ENCODE data around the gene NLN.
"Not testable (repeated sequence)": the region's sequence is repeated elsewhere in the genome, so short reads cannot be mapped to it uniquely, and the experiment has no call there.

The NLN gene

DNA sequence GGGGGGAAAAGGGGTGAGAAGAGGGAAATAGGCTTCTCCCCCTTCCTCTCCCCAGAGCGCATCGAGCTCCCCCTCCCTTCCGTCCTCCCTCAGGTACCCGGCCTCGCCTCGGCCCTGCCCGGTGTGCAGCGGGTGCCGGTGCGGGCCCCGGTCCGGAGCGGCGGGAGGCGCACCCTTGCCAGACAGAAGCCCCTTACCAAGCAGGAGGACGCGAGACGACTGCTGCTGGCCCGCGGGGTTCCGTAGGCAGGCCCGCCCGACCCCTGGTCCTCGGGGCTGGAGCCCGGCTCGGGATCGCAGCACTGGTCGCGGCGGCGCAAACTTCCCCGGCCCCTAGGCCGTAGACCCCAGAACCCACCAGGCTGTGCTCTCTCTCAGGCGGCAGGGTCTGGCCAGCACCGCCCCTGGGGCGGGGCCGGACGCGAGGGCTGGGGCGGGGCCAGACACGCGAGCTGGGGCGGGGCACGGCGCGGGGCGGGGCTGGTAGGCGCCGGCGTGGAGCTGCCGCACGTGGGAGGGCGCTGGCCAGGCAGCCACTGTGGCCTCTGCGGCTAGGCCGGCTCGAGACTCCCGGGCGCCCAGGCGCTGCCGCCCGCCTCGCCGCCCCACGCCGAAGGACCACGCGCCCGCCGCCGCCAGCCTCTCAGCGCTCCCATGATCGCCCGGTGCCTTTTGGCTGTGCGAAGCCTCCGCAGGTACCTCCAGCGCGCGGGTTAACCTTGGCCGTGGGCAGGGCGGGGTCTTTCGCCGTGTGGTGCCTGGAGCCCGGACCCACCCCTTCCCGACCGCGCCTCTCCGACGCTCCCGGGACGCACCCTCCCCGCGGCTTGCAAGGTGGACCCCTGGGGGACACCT lies at the start of gene NLN, which contains the start of gene SGTB:
Gene NLN, plus strand, starts transcription at position 486 of the 855 bp plus-strand sequence. Its CDS starts 169 bp downstream, at position 655.
Gene SGTB, minus strand, starts transcription at position 390 of the 855 bp plus-strand sequence. CDS start 1,302 bp downstream, outside the sequence.
- peak; percentile 26 for DNase-seq

GRCh38 chr5:65672796-65673195 lies 49.2 kb upstream of the NLN start:
- no peak for DNase-seq

GRCh38 chr5:65674749-65675148 lies 47.3 kb upstream of the NLN start:
- DNase-seq = no peak

DNA sequence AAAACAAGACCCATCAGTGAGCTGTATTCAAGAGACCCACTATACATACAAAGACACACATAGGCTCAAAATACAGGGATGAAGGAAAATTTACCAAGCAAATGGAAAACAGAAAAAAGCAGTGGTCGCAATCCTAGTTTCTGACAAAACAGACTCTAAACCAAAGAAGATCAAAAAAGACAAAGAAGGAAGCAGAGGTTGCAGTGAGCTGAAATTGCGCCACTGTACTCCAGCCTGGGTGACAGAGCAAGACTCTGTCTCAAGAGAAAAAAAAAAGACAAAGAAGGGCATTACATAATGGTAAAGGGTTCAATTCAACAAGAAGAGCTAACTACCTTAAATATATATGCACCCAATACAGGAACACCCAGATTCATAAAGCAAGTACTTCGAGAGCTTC lies 45.9 kb upstream of the NLN start:
- DNase-seq = peak; percentile 12

DNA sequence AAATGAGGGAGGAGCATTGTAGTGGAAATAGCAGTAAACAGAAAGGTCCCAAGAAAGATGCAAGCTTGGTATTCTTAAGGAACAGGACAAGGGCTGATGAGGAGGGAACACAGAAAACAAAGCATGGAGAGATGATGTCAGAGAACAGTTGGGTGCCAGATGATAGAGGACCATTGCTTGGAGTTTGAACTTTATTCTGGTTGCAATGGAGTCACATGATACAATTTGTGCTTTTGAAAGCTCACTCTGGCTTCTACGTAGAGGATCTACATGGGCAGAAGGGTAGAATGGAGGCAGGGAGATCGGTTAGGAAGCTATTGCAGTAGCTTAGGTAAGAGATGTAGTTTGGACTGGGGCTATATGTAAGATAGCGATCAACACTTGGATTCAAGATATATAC lies 39.9 kb upstream of the NLN start:
- DNase-seq = no peak

DNA sequence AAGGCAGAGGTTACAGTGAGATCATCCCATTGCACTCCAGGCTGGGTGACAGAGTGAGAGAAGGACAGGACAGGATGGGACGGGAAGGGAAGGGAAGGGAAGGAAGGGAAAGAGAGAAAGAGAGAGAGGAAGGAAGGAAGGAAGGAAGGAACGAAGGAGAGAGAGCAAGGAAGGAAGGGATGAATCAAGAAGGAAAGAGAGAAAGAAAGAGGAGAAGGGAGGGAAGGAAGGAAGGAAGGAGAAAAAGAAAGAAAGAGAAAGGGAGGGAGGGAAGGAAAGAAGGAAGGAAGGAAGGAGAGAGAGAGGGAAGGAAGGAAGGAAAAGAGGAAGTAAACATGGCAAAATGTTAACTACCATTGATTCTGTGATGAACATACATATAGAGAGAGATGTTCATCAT lies 28.9 kb upstream of the NLN start:
- DNase-seq = no peak

GRCh38 chr5:65695162-65695755 lies 26.7 kb upstream of the NLN start:
- no peak for DNase-seq

DNA sequence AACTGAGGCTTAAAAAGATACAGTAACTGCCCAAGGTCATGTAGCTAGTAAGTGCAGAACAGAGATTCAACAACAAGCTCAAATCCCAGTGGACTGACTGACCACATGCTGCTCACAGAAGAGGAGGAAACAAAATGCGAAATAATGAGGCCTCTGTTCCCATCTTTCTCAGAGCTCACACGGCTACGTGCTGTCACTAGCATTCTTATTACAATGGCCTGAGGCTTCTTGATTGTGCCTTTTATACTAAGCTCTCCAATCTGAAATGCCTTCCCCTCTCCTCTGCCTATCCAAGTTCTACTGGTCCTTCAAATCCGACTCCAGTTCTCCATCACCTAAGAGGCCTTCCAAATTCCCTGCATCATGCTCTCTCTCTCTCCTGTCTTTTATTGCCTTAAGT lies 26.1 kb upstream of the NLN start:
- no peak for DNase-seq

DNA sequence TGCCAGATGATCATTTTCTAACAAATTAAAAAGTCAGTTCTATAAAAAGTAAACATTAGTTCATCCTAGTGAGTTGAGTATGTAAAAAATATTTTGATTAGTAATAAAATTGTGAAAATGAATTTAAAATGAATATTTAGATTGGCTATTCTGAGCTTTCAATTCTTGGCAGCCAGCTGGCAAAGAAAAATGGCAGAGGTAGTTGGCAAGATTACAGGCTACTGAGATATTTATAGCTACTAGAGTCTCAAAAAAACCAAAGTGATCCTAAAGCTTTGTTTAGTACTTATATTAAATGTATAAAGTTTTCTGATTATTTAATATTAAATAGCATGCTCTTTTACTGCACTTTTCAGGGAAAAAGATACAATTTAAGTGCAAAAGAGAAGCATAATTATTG lies 25.1 kb upstream of the NLN start:
- no peak for DNase-seq

- DNase-seq = no peak
These were observed 22.7 kb upstream of the NLN start for GRCh38 chr5:65699338-65699737.

DNA sequence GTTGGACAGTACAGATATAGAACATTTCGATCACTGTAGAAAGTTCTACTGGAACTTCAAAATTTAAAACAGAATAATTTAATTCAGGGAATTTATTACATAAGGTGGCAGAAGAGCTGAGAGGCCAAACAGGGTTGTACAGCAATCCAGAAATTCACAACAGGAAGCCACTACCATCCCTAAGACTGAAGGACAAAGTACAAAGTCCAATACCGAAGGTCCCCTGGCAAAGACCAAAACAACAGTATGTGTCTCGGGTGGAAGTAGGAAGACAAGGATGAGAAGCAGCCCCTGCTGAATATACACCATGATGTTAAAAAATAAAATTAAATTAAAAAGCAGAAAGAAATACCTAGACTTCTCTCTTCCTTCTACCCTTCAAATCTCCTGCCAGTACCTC lies 20.0 kb upstream of the NLN start:
- no peak for DNase-seq

- no peak for DNase-seq
These were observed 17.3 kb upstream of the NLN start for GRCh38 chr5:65704621-65705239.

DNA sequence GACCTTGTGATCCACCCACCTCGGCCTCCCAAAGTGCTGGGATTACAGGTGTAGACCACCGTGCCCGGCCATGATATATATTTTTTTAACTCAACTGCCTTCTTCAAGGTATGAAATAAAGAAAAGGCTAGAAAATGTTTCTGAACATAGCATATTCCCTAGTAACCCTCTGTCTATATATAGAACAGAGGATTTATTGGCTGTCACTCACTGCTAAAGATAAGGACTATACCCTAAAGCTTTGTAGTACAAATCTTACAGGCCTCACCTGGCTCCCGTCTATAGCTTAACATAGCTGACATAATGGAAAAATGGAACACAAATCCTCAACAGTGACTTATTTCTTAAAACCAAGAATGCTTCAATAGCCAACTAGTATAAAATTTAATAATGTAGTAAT lies 14.3 kb upstream of the NLN start:
- DNase-seq = no peak

DNA sequence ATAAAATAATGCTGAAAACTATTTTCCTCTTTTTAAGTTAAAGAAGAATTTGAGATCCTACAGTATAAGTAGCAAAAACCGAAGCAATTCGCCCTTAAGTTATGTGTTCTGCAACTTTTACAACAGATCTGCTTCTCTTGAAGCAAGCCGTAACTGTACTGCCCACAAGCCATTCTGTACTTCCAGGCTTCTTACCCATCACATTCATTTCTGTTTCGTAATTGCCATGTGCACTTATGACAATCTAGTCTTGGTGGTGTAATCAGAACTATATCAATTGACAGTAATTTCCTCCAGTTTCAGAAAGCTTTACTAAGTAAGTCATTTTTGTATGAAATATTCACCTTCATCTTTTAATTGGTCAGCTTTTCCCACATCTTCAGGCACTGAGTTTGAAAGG lies 13.9 kb upstream of the NLN start:
- no peak for DNase-seq

GRCh38 chr5:65718576-65719310 lies 3.3 kb upstream of the NLN start:
- no peak for DNase-seq

DNA sequence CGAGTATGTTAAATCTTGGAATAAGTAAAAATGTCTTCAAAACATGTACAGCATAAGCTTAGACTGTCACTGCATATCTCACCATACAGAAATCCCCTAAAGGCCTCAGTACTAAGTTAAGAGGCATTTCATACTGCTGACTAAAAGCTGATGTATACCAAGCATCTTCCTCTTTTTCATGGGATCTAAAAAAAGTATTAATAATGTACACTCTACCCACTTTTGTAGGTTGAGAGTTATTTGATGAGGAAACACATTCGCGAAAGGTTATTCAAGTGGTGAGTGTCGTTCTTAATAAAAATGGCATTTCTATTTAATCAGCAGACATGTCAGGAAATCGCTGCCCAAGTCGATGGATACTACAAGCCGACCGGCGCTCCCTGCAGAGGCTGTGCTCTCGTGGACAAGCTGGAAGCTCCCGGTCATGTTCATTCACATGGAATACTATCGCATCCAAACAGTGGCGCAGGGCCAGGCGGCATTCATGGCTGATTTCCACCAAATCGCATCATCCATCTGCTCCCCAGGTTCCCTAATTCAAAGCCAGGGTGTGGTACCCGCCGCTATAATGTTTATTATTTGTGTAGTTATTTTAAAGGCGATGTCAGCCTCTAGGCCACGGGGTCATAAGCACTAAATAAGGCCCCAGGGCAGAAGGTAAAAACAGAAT lies 820 bp upstream of the NLN start:
- no peak for DNase-seq

- DNase-seq = peak; percentile 6
These were observed 784 bp downstream of the NLN start for GRCh38 chr5:65722575-65723403.

- no peak for DNase-seq
These were observed 5.6 kb downstream of the NLN start for GRCh38 chr5:65727491-65728156.

GRCh38 chr5:65728218-65728617 lies 6.2 kb downstream of the NLN start:
- no peak for DNase-seq

DNA sequence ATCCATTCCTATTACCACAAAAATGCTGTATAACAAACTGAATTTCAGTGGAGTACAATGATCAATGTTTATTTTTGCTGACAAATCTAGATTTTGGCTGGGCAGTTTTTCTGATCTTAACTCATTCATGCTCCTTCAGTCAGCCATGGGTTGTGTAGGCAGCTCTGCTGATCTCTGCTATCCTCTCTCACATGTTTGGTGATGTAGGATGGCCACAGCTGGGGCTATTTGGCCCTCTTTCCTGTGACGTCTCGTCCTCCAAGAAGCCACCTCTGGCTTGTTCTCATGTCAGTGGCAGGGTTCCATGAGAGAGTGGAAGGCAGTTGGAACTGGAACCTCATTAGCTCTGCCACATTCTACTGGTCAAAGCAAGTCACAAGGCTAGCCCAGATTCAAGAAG lies 8.9 kb downstream of the NLN start:
- no peak for DNase-seq

GRCh38 chr5:65732046-65732445 lies 10.0 kb downstream of the NLN start:
- not testable (repeated sequence) for DNase-seq
